A673 (cell line): Measurements from ENCODE around the gene HSFX4. TPM values are rescaled to one million over a fixed set of nuclear protein-coding genes. Genes with fewer than 3 reads are reported as not detected.
A peak's percentile ranks its signal among the peaks of the same experiment; 100 is the strongest.

Experiments
- BruUV-seq: library from RNA; stranded (reverse); fragments of 400-500 nt; replicated peaks from 2 replicates; lab custom pipeline; 2021; lab: Mats Ljungman, UMichigan
- CTCF ChIA-PET: fragments of 300-600 bp; sonication (Branson Sonifier 250); formaldehyde crosslinking; loops from one replicate; lab custom pipeline; 2022; ENCODE audit warnings: antibody characterized with exemption; lab: Charles Lee
- POLR2A ChIA-PET: fragments of 300-600 bp; sonication (Branson Sonifier 250); formaldehyde crosslinking; loops from one replicate; lab custom pipeline; 2022; ENCODE audit warnings: antibody characterized with exemption; ENCODE audit not compliant: low non-redundant PET; lab: Charles Lee
- DNase-seq: peaks from one replicate; pipeline ENCODE4 v3.0.0-alpha.2; 2015; ENCODE audit warnings: low spot score
- H3K27ac ChIP-seq: fragments of 200-600 bp; sonication (generic); 2 replicates; pipeline ENCODE4 v1.5.1; 2016; ENCODE audit warnings: mixed run types, low read depth, mild to moderate bottlenecking, mixed read lengths, antibody characterized with exemption, low read length; ENCODE audit not compliant: poor library complexity, severe bottlenecking
- H3K27me3 ChIP-seq: fragments of 200-600 bp; sonication (generic); replicated peaks from 2 replicates; pipeline ENCODE4 v1.6.1; 2017; ENCODE audit warnings: mixed run types, low read depth, mild to moderate bottlenecking, mixed read lengths, antibody characterized with exemption, low read length; ENCODE audit not compliant: insufficient read depth, poor library complexity
- H3K36me3 ChIP-seq: fragments of 200-600 bp; sonication (generic); 2 replicates; pipeline ENCODE4 v1.6.1; 2016; ENCODE audit warnings: mixed run types, mild to moderate bottlenecking, mixed read lengths, antibody characterized with exemption, low read length; ENCODE audit not compliant: insufficient read depth, poor library complexity, severe bottlenecking
- H3K4me1 ChIP-seq: fragments of 200-600 bp; sonication (generic); 2 replicates; pipeline ENCODE4 v1.6.1; 2017; ENCODE audit warnings: mixed run types, mild to moderate bottlenecking, mixed read lengths, antibody characterized with exemption, low read length; ENCODE audit not compliant: insufficient read depth, poor library complexity, severe bottlenecking
- H3K4me3 ChIP-seq: fragments of 200-600 bp; sonication (generic); 2 replicates; pipeline ENCODE4 v1.5.1; 2016; ENCODE audit warnings: low read depth, mixed run types, mild to moderate bottlenecking, mixed read lengths, low read length; ENCODE audit not compliant: poor library complexity, severe bottlenecking
- H3K9me3 ChIP-seq: fragments of 200-600 bp; sonication (generic); 2 replicates; pipeline ENCODE4 v1.6.1; 2016; ENCODE audit warnings: mixed run types, low read depth, mild to moderate bottlenecking, mixed read lengths, antibody characterized with exemption, low read length; ENCODE audit not compliant: poor library complexity, severe bottlenecking
- CTCF ChIP-seq: fragments of 300-800, 200-600 bp; sonication (generic); conservative IDR thresholded peaks from 2 replicates; pipeline ENCODE4 v1.5.1; 2017; ENCODE audit warnings: low read depth, mild to moderate bottlenecking, antibody characterized with exemption, low read length, moderate library complexity, mixed read lengths
- EZH2 ChIP-seq: fragments of 200-600 bp; sonication (generic); IDR thresholded peaks from 2 replicates; pipeline ENCODE4 v1.6.1; 2017; ENCODE audit warnings: borderline replicate concordance, low read depth, mild to moderate bottlenecking, mixed read lengths, antibody characterized with exemption, low read length; ENCODE audit not compliant: poor library complexity, severe bottlenecking
- intact Hi-C: fragments of 100-400 bp; cut with micrococcal nuclease; formaldehyde crosslinking; loops from one replicate; pipeline ENCODE4 v1.10.0; 2022; ENCODE audit not compliant: unreplicated experiment
- total RNA-seq: library from RNA; stranded (reverse); gene quantifications from 2 replicates; pipeline ENCODE4 v1.2.3, GENCODE V29; 2021

The HSFX4 gene
- total RNA-seq, 1 experiment from 2014 or later: not detected

- Histone ChIP-seq H3K9me3 (no peaks in the 10 kb centered on the region), H3K27ac (no peak overlapping the region), H3K4me3 (peak overlapping the region; percentile 12), H3K27me3 (no peaks in the 10 kb centered on the region), H3K4me1 (no peaks in the 10 kb centered on the region), H3K36me3 (no peaks in the 10 kb centered on the region)
- CTCF ChIA-PET: no interaction called here
- intact Hi-C loops: no loop called here
- no TSS peak for BruUV-seq
- peak; percentile 18 for DNase-seq
- POLR2A ChIA-PET: no interaction called here
- TF ChIP-seq CTCF (peak; percentile 31; the same call in 1 of the 2 replicates), EZH2 (no peak)
These were observed 25.3 kb upstream of the HSFX4 start for GRCh38 chrX:149903889-149904748.

DNA sequence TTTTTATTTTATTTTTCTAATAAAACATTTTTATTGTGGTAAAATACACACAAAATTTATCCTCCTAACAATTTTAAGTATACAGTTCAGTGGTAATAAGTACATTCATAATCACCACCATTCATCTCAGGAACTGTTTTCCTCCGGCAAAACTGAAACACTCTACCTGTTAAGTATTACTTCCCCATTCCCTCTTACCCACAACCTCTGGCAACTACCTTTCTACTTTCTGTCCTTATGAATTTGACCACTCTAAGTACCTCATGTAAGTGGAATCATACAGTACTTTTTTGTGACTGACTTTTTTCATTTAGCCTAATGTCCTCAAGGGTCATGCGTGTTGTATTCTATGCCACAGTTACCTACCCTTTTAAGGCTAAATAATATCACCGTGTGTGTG is 21.1 kb upstream of the HSFX4 start:
- no peak for DNase-seq
- Histone ChIP-seq H3K9me3 (no peaks in the 10 kb centered on the region), H3K27ac (no peak overlapping the region), H3K4me1 (no peaks in the 10 kb centered on the region), H3K4me3 (no peak overlapping the region), H3K36me3 (no peaks in the 10 kb centered on the region), H3K27me3 (no peaks in the 10 kb centered on the region)
- BruUV-seq: no TSS peak
- no peak for TF ChIP-seq CTCF
- no peak for TF ChIP-seq EZH2
- intact Hi-C loops: no loop called here
- POLR2A ChIA-PET: no interaction called here
- CTCF ChIA-PET: no interaction called here

GRCh38 chrX:149908727-149909126 is 20.6 kb upstream of the HSFX4 start:
- no peak for DNase-seq
- Histone ChIP-seq H3K36me3 (no peaks in the 10 kb centered on the region), H3K27me3 (no peaks in the 10 kb centered on the region), H3K4me3 (no peak overlapping the region), H3K9me3 (no peaks in the 10 kb centered on the region), H3K4me1 (no peaks in the 10 kb centered on the region), H3K27ac (no peak overlapping the region)
- POLR2A ChIA-PET: no interaction called here
- CTCF ChIA-PET: no interaction called here
- intact Hi-C loops: no loop called here
- BruUV-seq: no TSS peak
- TF ChIP-seq CTCF: no peak
